GM19372 (cell line): ENCODE results near the gene PDE8B.

Experiments used
- ATAC-seq: cut with Tn5 transposase; IDR thresholded peaks from one replicate; pipeline ENCODE4 v1.9.1; 2021; ENCODE audit warnings: mild to moderate bottlenecking, low read depth, moderate library complexity; ENCODE audit not compliant: unreplicated experiment

PDE8B gene

GRCh38 chr5:77394064-77394715 is 183.7 kb downstream of the PDE8B start:
- no peak for ATAC-seq

- ATAC-seq: no peak
Observed at GRCh38 chr5:77396017-77396416, 185.5 kb downstream of the PDE8B start.

GRCh38 chr5:77397686-77398292 is 187.3 kb downstream of the PDE8B start:
- ATAC-seq: no peak

- ATAC-seq: no peak
Observed at GRCh38 chr5:77398458-77398857, 188.0 kb downstream of the PDE8B start.

- no peak for ATAC-seq
Observed at GRCh38 chr5:77398896-77399295, 188.4 kb downstream of the PDE8B start.

- ATAC-seq: no peak
Observed at GRCh38 chr5:77400645-77401044, 190.2 kb downstream of the PDE8B start.

GRCh38 chr5:77402796-77403195 is 192.3 kb downstream of the PDE8B start:
- ATAC-seq: no peak

GRCh38 chr5:77407152-77407551 is 196.7 kb downstream of the PDE8B start:
- ATAC-seq: no peak

GRCh38 chr5:77409870-77410621 is 199.6 kb downstream of the PDE8B start:
- no peak for ATAC-seq

GRCh38 chr5:77413049-77413448 is 202.6 kb downstream of the PDE8B start:
- ATAC-seq: no peak

- no peak for ATAC-seq
Observed at GRCh38 chr5:77418162-77418561, 207.7 kb downstream of the PDE8B start.

GRCh38 chr5:77418601-77419581 is 208.4 kb downstream of the PDE8B start:
- ATAC-seq: no peak

GRCh38 chr5:77419644-77420582 is 209.4 kb downstream of the PDE8B start:
- no peak for ATAC-seq

GRCh38 chr5:77420940-77421339 is 210.5 kb downstream of the PDE8B start:
- ATAC-seq: no peak

GRCh38 chr5:77423022-77423750 is 212.7 kb downstream of the PDE8B start:
- no peak for ATAC-seq

- ATAC-seq: no peak
Observed at GRCh38 chr5:77424921-77425320, 214.4 kb downstream of the PDE8B start.

- ATAC-seq: no peak
Observed at GRCh38 chr5:77425420-77425819, 214.9 kb downstream of the PDE8B start.

- no peak for ATAC-seq
Observed at GRCh38 chr5:77425998-77426659, 215.6 kb downstream of the PDE8B start.
